Astrocyte (in vitro differentiated cells and primary cell): Measurements from ENCODE around the gene RAD51AP1.

Source experiments
- EZH2 ChIP-seq: IDR thresholded peaks from 2 replicates; pipeline ENCODE4 v1.6.1; 2012; ENCODE audit warnings: mild to moderate bottlenecking, low read length, inconsistent platforms; ENCODE audit not compliant: insufficient read depth
- TF ChIP-seq, protein P1 (sequence below): IDR thresholded peaks from 2 replicates; pipeline ENCODE4 v1.5.1; 2011; ENCODE audit warnings: low read depth, mild to moderate bottlenecking, inconsistent platforms, low read length, moderate library complexity; ENCODE audit not compliant: insufficient read depth

DNA sequence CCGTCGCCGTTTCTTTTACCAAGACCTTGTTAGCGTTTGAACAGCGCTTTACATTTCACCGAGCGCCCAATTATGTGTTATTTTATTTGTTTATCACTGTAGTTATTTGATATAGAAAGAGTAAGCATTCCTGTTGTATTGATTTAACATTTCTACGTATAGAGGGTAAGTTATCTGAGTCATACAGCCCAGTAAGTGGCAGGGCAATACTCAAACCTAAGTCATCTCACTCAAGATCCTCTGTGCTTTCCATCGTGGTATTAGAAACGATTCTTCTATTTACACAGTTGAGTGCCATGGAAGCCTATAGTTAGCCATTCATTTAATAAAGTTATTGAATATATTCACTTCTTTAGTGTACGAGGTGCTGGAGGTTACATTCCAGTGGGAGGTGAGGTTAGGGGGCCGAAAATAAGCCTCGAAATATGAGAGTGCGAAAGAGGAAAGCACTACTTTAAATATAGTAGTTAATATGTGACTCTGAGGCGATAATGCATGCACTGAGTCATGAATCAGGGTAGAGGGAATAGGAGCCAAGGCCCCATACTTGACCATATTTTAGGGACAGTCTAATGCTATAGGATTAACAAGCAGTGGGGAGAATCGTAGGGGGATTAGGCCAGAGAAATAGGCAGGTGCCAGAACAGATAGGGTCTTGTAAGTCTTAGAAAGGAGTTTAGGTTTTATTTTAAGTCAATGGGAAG lies 629 bp downstream of the RAD51AP1 start:
- TF ChIP-seq, protein P1, sequence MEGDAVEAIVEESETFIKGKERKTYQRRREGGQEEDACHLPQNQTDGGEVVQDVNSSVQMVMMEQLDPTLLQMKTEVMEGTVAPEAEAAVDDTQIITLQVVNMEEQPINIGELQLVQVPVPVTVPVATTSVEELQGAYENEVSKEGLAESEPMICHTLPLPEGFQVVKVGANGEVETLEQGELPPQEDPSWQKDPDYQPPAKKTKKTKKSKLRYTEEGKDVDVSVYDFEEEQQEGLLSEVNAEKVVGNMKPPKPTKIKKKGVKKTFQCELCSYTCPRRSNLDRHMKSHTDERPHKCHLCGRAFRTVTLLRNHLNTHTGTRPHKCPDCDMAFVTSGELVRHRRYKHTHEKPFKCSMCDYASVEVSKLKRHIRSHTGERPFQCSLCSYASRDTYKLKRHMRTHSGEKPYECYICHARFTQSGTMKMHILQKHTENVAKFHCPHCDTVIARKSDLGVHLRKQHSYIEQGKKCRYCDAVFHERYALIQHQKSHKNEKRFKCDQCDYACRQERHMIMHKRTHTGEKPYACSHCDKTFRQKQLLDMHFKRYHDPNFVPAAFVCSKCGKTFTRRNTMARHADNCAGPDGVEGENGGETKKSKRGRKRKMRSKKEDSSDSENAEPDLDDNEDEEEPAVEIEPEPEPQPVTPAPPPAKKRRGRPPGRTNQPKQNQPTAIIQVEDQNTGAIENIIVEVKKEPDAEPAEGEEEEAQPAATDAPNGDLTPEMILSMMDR: no peak
- TF ChIP-seq EZH2: no peak
